ENCODE results near the gene PMEPA1. TPM values are rescaled to one million over a fixed set of nuclear protein-coding genes. Genes with fewer than 3 reads are reported as not detected.
A peak's percentile ranks its signal among the peaks of the same experiment; 100 is the strongest.

Gene PMEPA1
- total and polyA plus RNA-seq, 2 experiments from 2014 or later, result 7.3 to 15.4 TPM

DNA sequence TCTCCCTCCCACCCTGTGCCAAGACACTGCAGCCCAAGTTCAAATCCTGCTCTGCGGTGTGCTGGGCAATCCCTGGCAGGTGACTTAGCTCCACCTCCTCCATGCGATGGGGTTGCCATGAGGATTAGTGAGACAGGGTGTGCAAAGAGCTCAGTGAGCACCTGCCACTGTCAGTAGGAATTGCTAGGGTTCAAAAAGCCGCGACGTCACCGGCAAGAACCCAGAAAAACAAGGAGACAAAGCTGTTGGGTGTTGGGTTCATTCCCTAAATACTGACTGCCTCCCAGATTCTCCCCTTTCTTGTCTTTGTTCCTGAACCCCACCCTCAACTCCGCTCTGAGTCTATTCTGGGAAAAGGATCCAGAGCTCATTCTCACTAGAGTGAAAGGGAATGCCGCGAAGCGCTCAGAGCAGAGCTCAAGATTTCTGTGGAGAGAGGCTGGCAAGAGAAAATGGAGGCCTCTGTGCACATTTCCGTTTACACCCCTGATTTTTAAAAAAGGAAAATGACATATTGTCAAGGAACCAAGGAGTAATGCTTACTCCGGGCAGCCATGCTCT lies 13.3 kb downstream of the PMEPA1 start:
- ATAC-seq (no peak), DNase-seq (ENCODE audit: low spot score) (no peak)
- no peaks in the 10 kb centered on the region for H3F3A ChIP-seq (replicated peaks; ENCODE audit: low read depth)
- H3K79me2 ChIP-seq (replicated peaks; ENCODE audit: insufficient read depth), result peaks cover 100% of the 10 kb centered on the region
- H3K4me2 ChIP-seq, result no peak overlapping the region
- H3K9me2 ChIP-seq (ENCODE audit: insufficient read depth), result no peaks in the 10 kb centered on the region
- Mint-ChIP-seq H3K36me3 (ENCODE audit: low read depth) (no peaks in the 10 kb centered on the region), H3K27me3 (ENCODE audit: insufficient read depth, low read depth, poor library complexity) (peaks cover 5% of the 10 kb centered on the region), H3K27ac (peak overlapping the region; percentile 65; the same call in 1 of the 2 replicates), H3K4me1 (peaks cover 67% of the 10 kb centered on the region), H3K9me3 (no peaks in the 10 kb centered on the region), H3K4me3 (no peak overlapping the region)
- H2AFZ ChIP-seq, result no peak overlapping the region
- H3K4me1 ChIP-seq (ENCODE audit: insufficient read depth), result peaks cover 30% of the 10 kb centered on the region
- peaks cover 72% of the 10 kb centered on the region for H4K20me1 ChIP-seq (replicated peaks; ENCODE audit: insufficient read depth)
- H3K36me3 ChIP-seq (ENCODE audit: insufficient read depth), result no peaks in the 10 kb centered on the region
- no peaks in the 10 kb centered on the region for H3K27me3 ChIP-seq (ENCODE audit: insufficient read depth)
- no peak for TF ChIP-seq ZNF331 (CRISPR knock-in tag; IDR thresholded peaks at IDR 0.05; ENCODE audit: low read depth)
- no peak for TF ChIP-seq JUNB (IDR thresholded peaks at IDR 0.05; ENCODE audit: unreplicated experiment)
- TF ChIP-seq, protein P1, sequence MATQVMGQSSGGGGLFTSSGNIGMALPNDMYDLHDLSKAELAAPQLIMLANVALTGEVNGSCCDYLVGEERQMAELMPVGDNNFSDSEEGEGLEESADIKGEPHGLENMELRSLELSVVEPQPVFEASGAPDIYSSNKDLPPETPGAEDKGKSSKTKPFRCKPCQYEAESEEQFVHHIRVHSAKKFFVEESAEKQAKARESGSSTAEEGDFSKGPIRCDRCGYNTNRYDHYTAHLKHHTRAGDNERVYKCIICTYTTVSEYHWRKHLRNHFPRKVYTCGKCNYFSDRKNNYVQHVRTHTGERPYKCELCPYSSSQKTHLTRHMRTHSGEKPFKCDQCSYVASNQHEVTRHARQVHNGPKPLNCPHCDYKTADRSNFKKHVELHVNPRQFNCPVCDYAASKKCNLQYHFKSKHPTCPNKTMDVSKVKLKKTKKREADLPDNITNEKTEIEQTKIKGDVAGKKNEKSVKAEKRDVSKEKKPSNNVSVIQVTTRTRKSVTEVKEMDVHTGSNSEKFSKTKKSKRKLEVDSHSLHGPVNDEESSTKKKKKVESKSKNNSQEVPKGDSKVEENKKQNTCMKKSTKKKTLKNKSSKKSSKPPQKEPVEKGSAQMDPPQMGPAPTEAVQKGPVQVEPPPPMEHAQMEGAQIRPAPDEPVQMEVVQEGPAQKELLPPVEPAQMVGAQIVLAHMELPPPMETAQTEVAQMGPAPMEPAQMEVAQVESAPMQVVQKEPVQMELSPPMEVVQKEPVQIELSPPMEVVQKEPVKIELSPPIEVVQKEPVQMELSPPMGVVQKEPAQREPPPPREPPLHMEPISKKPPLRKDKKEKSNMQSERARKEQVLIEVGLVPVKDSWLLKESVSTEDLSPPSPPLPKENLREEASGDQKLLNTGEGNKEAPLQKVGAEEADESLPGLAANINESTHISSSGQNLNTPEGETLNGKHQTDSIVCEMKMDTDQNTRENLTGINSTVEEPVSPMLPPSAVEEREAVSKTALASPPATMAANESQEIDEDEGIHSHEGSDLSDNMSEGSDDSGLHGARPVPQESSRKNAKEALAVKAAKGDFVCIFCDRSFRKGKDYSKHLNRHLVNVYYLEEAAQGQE (IDR thresholded peaks at IDR 0.05; ENCODE audit: unreplicated experiment), result no peak
- TF ChIP-seq POLR2AphosphoS5 (IDR thresholded peaks at IDR 0.05; ENCODE audit: low read depth), result no peak
- TF ChIP-seq EZH2phosphoT487 (IDR thresholded peaks at IDR 0.05; ENCODE audit: unreplicated experiment), result no peak
- TF ChIP-seq NANOG (IDR thresholded peaks at IDR 0.05; ENCODE audit: borderline replicate concordance), result no peak
- TF ChIP-seq STAT1 (IDR thresholded peaks at IDR 0.05; ENCODE audit: unreplicated experiment), result no peak
- TF ChIP-seq ZNF114 (CRISPR knock-in tag; IDR thresholded peaks at IDR 0.05), result no peak
- no peak for TF ChIP-seq CREB1 (CRISPR knock-in tag; IDR thresholded peaks at IDR 0.05; ENCODE audit: low read depth)
- TF ChIP-seq, protein P2, sequence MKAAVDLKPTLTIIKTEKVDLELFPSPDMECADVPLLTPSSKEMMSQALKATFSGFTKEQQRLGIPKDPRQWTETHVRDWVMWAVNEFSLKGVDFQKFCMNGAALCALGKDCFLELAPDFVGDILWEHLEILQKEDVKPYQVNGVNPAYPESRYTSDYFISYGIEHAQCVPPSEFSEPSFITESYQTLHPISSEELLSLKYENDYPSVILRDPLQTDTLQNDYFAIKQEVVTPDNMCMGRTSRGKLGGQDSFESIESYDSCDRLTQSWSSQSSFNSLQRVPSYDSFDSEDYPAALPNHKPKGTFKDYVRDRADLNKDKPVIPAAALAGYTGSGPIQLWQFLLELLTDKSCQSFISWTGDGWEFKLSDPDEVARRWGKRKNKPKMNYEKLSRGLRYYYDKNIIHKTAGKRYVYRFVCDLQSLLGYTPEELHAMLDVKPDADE (IDR thresholded peaks at IDR 0.05), result no peak
- TF ChIP-seq, protein P3, sequence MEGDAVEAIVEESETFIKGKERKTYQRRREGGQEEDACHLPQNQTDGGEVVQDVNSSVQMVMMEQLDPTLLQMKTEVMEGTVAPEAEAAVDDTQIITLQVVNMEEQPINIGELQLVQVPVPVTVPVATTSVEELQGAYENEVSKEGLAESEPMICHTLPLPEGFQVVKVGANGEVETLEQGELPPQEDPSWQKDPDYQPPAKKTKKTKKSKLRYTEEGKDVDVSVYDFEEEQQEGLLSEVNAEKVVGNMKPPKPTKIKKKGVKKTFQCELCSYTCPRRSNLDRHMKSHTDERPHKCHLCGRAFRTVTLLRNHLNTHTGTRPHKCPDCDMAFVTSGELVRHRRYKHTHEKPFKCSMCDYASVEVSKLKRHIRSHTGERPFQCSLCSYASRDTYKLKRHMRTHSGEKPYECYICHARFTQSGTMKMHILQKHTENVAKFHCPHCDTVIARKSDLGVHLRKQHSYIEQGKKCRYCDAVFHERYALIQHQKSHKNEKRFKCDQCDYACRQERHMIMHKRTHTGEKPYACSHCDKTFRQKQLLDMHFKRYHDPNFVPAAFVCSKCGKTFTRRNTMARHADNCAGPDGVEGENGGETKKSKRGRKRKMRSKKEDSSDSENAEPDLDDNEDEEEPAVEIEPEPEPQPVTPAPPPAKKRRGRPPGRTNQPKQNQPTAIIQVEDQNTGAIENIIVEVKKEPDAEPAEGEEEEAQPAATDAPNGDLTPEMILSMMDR (conservative IDR thresholded peaks at IDR 0.05; ENCODE audit: low read depth in 2 of 2), result no peak
- no peak for TF ChIP-seq EZH2 (IDR thresholded peaks at IDR 0.05; ENCODE audit: low read depth, unreplicated experiment)
- TF ChIP-seq, protein P4, sequence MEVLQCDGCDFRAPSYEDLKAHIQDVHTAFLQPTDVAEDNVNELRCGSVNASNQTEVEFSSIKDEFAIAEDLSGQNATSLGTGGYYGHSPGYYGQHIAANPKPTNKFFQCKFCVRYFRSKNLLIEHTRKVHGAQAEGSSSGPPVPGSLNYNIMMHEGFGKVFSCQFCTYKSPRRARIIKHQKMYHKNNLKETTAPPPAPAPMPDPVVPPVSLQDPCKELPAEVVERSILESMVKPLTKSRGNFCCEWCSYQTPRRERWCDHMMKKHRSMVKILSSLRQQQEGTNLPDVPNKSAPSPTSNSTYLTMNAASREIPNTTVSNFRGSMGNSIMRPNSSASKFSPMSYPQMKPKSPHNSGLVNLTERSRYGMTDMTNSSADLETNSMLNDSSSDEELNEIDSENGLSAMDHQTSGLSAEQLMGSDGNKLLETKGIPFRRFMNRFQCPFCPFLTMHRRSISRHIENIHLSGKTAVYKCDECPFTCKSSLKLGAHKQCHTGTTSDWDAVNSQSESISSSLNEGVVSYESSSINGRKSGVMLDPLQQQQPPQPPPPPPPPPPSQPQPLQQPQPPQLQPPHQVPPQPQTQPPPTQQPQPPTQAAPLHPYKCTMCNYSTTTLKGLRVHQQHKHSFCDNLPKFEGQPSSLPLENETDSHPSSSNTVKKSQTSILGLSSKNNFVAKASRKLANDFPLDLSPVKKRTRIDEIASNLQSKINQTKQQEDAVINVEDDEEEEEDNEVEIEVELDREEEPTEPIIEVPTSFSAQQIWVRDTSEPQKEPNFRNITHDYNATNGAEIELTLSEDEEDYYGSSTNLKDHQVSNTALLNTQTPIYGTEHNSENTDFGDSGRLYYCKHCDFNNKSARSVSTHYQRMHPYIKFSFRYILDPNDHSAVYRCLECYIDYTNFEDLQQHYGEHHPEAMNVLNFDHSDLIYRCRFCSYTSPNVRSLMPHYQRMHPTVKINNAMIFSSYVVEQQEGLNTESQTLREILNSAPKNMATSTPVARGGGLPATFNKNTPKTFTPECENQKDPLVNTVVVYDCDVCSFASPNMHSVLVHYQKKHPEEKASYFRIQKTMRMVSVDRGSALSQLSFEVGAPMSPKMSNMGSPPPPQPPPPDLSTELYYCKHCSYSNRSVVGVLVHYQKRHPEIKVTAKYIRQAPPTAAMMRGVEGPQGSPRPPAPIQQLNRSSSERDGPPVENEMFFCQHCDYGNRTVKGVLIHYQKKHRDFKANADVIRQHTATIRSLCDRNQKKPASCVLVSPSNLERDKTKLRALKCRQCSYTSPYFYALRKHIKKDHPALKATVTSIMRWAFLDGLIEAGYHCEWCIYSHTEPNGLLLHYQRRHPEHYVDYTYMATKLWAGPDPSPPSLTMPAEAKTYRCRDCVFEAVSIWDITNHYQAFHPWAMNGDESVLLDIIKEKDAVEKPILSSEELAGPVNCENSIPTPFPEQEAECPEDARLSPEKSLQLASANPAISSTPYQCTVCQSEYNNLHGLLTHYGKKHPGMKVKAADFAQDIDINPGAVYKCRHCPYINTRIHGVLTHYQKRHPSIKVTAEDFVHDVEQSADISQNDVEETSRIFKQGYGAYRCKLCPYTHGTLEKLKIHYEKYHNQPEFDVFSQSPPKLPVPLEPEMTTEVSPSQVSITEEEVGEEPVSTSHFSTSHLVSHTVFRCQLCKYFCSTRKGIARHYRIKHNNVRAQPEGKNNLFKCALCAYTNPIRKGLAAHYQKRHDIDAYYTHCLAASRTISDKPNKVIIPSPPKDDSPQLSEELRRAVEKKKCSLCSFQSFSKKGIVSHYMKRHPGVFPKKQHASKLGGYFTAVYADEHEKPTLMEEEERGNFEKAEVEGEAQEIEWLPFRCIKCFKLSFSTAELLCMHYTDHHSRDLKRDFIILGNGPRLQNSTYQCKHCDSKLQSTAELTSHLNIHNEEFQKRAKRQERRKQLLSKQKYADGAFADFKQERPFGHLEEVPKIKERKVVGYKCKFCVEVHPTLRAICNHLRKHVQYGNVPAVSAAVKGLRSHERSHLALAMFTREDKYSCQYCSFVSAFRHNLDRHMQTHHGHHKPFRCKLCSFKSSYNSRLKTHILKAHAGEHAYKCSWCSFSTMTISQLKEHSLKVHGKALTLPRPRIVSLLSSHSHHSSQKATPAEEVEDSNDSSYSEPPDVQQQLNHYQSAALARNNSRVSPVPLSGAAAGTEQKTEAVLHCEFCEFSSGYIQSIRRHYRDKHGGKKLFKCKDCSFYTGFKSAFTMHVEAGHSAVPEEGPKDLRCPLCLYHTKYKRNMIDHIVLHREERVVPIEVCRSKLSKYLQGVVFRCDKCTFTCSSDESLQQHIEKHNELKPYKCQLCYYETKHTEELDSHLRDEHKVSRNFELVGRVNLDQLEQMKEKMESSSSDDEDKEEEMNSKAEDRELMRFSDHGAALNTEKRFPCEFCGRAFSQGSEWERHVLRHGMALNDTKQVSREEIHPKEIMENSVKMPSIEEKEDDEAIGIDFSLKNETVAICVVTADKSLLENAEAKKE (CRISPR knock-in tag; IDR thresholded peaks at IDR 0.05), result no peak
- no peak overlapping the region for H3K4me3 ChIP-seq
- no peak overlapping the region for H3K27ac ChIP-seq (ENCODE audit: low read depth)

Data from GM23338 (cell line).